Aorta (tissue), 5 donors: Measurements from ENCODE around the gene CFAP157. TPM values are rescaled to one million over a fixed set of nuclear protein-coding genes. Genes with fewer than 3 reads are reported as not detected.
A peak's percentile ranks its signal among the peaks of the same experiment; 100 is the strongest.

Source experiments
- ATAC-seq: fragments of 200-7000 bp; cut with Tn5 transposase; one replicate; pipeline ENCODE4 v1.9.1; 2022; ENCODE audit warnings: moderate library complexity; ENCODE audit not compliant: low FRiP score
- DNase-seq, 2 donors: peaks; one replicate each; pipeline ENCODE4 v3.0.0-alpha.2; 2020
- H3K27ac ChIP-seq, 2 donors: one replicate each; pipeline ENCODE4 v1.5.1; 2013; ENCODE audit warnings: low read length in 2 of 2, mild to moderate bottlenecking in 2 of 2, moderate library complexity in 2 of 2, control low read depth in 1 of 2, inconsistent platforms in 1 of 2, low read depth in 1 of 2
- H3K27me3 ChIP-seq, 2 donors: one replicate each; pipeline ENCODE4 v1.6.1; 2013; ENCODE audit warnings: control low read depth in 1 of 2, low read length in 1 of 2, mild to moderate bottlenecking in 1 of 2, moderate library complexity in 1 of 2; ENCODE audit not compliant: insufficient read depth in 2 of 2, control insufficient read depth in 1 of 2
- H3K36me3 ChIP-seq, 2 donors: one replicate each; pipeline ENCODE4 v1.6.1; 2013; ENCODE audit warnings: control low read depth in 1 of 2, low read length in 1 of 2, mild to moderate bottlenecking in 1 of 2; ENCODE audit not compliant: insufficient read depth in 2 of 2, control insufficient read depth in 1 of 2
- H3K4me1 ChIP-seq, 2 donors: one replicate each; pipeline ENCODE4 v1.6.1; 2013; ENCODE audit warnings: low read length in 2 of 2, control low read depth in 1 of 2, mild to moderate bottlenecking in 1 of 2, moderate library complexity in 1 of 2; ENCODE audit not compliant: insufficient read depth in 2 of 2, control insufficient read depth in 1 of 2
- H3K4me3 ChIP-seq, 2 donors: one replicate each; pipeline ENCODE4 v1.5.1; 2013; ENCODE audit warnings: low read length in 2 of 2, control low read depth in 1 of 2, mild to moderate bottlenecking in 1 of 2
- H3K9me3 ChIP-seq: one replicate; pipeline ENCODE4 v1.6.1; 2013; ENCODE audit warnings: mild to moderate bottlenecking, low read length; ENCODE audit not compliant: control insufficient read depth
- WGBS, 2 donors: extraction: QIAGEN DNeasy Blood & Tissue Kit; methylation state at CpG; one replicate each; pipeline ENCODE4 v1.1.7; 2013; 5-methylcytosine and 5-hydroxymethylcytosine counted together
- intact Hi-C, 2 donors: fragments of 100-400 bp; cut with DNase I; formaldehyde crosslinking; loops; one replicate each; pipeline versions ENCODE4 v1.14.2 to v1.15.0; 2022
- polyA plus RNA-seq, 2 donors: library from polyadenylated mRNA; stranded (reverse); fragments of 200-250 nt; gene quantifications; one replicate each; pipeline ENCODE4 v1.2.3, GENCODE V29; 2013
- total RNA-seq, 2 donors: library from RNA; stranded (reverse); fragmentation: NEBNext Ultra II Directional; extraction: Animal tissue kit (Norgen Biotek cat#: 25700); gene quantifications; one replicate each; pipeline ENCODE4 v1.2.1, GENCODE V29; 2021
- donor health status: healthy with polysubstance abuse.
- donor health status: Bipolar disorder and iron deficiency.
- donor health status: DM: no; HTN: no; CAD: no.
- donor health status: DM: no; HTN: no; CAD: no.
- donor health status: DM: yes; HTN: yes; CAD: no.

Gene CFAP157
- total and polyA plus RNA-seq, 4 donors, result 0.16 to 0.69 (median 0.60) TPM; not detected in 1

DNA sequence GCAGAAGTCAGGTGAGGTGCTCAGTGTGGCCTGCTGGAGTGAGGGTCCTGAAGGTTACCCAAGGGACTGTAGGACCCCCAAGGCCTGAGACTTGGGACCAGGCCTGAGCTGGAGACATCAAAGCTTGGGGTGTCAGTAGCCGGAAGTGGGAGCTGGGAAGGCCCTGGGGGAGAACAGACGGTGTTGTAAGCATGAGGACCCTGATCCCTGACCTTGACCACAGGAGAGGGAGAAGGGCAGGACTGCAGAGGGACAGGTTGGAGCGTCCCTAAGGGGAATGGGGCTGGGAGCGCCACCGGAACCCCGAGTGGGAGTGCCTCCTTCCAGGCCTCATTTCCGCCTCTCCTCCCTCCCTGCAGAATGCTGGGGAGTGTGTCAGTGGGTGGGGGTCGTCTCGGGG, 9.6 kb downstream of the CFAP157 start:
- H3K27ac ChIP-seq, result peak overlapping the region in 1 of 2 donors; percentile 49
- H3K4me3 ChIP-seq, result no peak overlapping the region
- no peaks in the 10 kb centered on the region for H3K36me3 ChIP-seq
- H3K27me3 ChIP-seq, result no peaks in the 10 kb centered on the region
- no peaks in the 10 kb centered on the region for H3K4me1 ChIP-seq
- DNase-seq (no peak), ATAC-seq (no peak)
- 87 to 91% methylated on average over 7 to 9 of the region's 9 CpGs for WGBS, 2 donors
- no peaks in the 10 kb centered on the region for H3K9me3 ChIP-seq
- intact Hi-C loops, result loop anchor here in 1 of 2 donors (5.0 kb wide), 1 partner anchor 104 kb away; the partner anchor contains the start of gene STXBP1

- DNase-seq (no peak), ATAC-seq (no peak)
- Histone ChIP-seq H3K4me1 (no peaks in the 10 kb centered on the region), H3K9me3 (no peaks in the 10 kb centered on the region), H3K27ac (no peak overlapping the region), H3K4me3 (no peak overlapping the region), H3K27me3 (no peaks in the 10 kb centered on the region), H3K36me3 (no peaks in the 10 kb centered on the region)
- WGBS, 2 donors, result 64 to 65% methylated on average over 5 of the region's 5 CpGs
- intact Hi-C loops, result loop anchor here in 1 of 2 donors (5.0 kb wide), 1 partner anchor 105 kb away; the partner anchor contains the start of gene STXBP1
Measured at GRCh38 chr9:127717766-127718165, 11.0 kb downstream of the CFAP157 start.

DNA sequence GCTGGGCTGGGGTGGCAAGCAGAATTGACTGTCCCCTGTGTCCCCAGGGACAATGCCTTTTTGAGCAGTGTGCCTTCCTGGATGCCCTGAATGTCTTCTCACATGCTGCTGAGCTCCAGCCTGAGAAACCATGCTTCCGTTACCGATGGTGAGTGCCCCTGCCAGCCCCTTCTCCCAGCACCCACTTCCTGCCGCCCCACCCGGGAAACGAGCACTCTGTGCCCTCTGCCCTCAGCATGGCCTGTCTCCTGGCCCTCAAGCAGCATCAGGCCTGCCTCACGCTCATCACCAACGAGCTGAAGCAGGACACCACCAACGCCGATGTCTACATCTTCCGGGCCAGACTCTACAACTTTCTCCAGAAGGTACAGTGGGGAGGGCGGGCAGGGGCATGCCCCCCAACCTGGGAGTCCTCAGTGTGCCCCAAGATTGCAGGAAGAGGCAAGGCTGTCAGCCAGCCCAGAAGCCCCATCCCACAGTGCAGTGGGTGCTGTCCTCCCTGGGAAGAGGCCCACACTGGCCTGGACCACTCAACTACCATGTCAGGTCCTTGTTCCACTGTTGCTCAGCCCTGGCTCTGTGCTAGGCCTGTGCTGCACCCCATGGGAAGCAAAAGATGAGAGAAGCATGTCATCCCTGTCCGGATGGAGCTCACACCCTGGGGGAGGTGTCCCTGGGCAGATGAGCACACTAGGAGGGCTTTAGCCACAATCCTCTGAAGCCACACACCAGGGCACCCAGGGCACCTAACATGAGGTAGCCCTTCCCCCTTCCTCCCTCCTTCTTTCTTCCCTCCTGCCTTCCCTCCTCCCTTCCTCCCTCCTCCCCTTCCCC, 13.5 kb downstream of the CFAP157 start:
- H3K4me1 ChIP-seq, result no peaks in the 10 kb centered on the region
- intact Hi-C loops, result loop anchor here in 1 of 2 donors (10.0 kb wide), 1 partner anchor 215 kb away; no protein-coding TSS in a partner anchor
- WGBS, 2 donors, result 86 to 87% methylated on average over 12 of the region's 12 CpGs

DNA sequence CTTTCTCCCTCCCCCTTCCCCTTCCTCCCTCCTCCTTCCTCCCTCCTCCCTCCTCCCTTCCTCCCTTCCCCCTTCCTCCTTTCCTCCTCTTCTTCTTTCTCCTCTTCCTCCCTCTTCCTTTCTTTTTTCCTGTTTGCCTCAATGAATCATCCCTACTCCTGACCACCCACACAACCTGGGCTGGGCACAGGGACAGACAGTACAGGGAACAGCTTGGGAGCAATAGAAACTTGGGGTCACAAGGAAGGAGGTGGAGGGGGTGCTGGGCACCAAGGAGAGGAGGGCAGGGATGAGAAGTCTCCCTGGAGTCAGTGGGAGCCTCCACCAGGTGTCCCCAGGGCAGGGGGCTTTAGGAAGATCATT, 14.1 kb downstream of the CFAP157 start:
- Histone ChIP-seq H3K4me1 (no peaks in the 10 kb centered on the region), H3K9me3 (no peaks in the 10 kb centered on the region), H3K36me3 (no peaks in the 10 kb centered on the region), H3K4me3 (no peak overlapping the region), H3K27ac (no peak overlapping the region), H3K27me3 (no peaks in the 10 kb centered on the region)
- ATAC-seq (no peak), DNase-seq (no peak)
- intact Hi-C loops, result loop anchor here in 1 of 2 donors (10.0 kb wide), 1 partner anchor 216 kb away; no protein-coding TSS in a partner anchor

More for the DNA sequence above, 13.5 kb downstream of the CFAP157 start:
- Histone ChIP-seq H3K9me3 (no peaks in the 10 kb centered on the region), H3K27me3 (no peaks in the 10 kb centered on the region), H3K27ac (no peak overlapping the region), H3K36me3 (no peaks in the 10 kb centered on the region), H3K4me3 (no peak overlapping the region)
- DNase-seq, result no peak
- ATAC-seq, result no peak

GRCh38 chr9:127721391-127721821, 14.6 kb downstream of the CFAP157 start:
- intact Hi-C loops, result loop anchor here in 1 of 2 donors (10.0 kb wide), 1 partner anchor 217 kb away; no protein-coding TSS in a partner anchor
- Histone ChIP-seq H3K27me3 (no peaks in the 10 kb centered on the region), H3K4me3 (no peak overlapping the region), H3K36me3 (no peaks in the 10 kb centered on the region), H3K4me1 (no peaks in the 10 kb centered on the region), H3K27ac (no peak overlapping the region), H3K9me3 (no peaks in the 10 kb centered on the region)
- DNase-seq (no peak), ATAC-seq (no peak)
- 69 to 76% methylated on average over 11 of the region's 11 CpGs for WGBS, 2 donors

DNA sequence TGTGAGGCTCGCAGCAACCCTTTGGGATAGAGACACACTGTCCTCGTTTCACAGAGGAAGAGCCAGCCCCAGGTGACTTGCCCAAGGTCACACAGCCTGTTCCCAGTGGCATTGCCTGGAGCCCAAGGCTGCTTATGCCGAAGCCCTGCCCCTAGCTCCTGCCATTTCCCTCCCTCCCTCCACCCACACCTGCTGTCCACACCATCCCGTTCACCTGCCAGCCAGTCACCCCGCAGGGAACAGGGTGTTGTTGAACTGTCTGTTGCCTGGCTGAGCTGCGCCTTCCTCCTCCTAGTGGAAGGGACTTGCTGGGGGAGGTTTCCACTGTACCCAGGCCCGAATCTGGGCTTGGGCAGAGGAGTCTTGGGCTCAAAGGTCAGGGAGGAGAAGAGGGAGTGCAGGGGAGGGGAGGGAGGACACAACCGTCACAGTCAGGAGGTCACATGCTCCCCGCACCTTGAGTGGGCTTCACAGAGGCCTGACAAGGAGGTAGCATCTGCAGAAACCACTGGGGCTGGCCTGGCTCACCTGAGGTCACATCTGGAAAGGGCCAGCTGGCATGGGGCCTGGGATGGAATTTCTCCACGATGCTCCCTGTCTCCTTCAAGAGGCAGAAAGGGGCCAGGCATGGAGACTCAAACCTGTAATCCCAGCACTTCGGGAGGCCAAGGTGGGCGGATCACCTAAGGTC, 15.4 kb downstream of the CFAP157 start:
- no peak for DNase-seq
- ATAC-seq, result no peak
- no peaks in the 10 kb centered on the region for H3K9me3 ChIP-seq
- intact Hi-C loops, result loop anchor here in 1 of 2 donors (10.0 kb wide), 1 partner anchor 217 kb away; no protein-coding TSS in a partner anchor
- no peaks in the 10 kb centered on the region for H3K36me3 ChIP-seq
- no peak overlapping the region for H3K4me3 ChIP-seq
- H3K27me3 ChIP-seq, result no peaks in the 10 kb centered on the region
- H3K27ac ChIP-seq, result no peak overlapping the region
- no peaks in the 10 kb centered on the region for H3K4me1 ChIP-seq
- WGBS, 2 donors, result 78 to 85% methylated on average over 12 of the region's 12 CpGs

DNA sequence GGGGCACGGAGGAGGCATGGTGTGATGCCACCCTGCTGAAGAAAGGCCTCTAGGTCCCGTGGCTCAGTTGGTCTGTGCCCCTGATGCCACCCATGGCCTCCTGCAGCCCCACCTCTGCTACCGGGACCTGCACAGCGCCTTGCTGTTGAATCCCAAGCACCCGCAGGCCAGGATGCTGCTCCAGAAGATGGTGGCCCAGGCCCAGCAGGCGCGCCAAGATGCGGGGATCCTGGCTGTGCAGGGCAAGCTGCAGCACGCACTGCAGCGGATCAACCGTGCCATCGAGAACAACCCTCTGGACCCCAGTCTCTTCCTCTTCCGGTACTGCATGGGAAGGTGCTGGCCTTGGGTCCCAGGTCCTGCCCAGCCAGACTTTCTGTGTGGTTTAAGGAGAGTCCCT, 16.2 kb downstream of the CFAP157 start:
- no peaks in the 10 kb centered on the region for H3K27me3 ChIP-seq
- ATAC-seq (no peak), DNase-seq (no peak)
- intact Hi-C loops, result loop anchor here in 1 of 2 donors (10.0 kb wide), 1 partner anchor 218 kb away; no protein-coding TSS in a partner anchor
- no peaks in the 10 kb centered on the region for H3K9me3 ChIP-seq
- H3K36me3 ChIP-seq, result no peaks in the 10 kb centered on the region
- no peak overlapping the region for H3K4me3 ChIP-seq
- WGBS, 2 donors, result 94 to 95% methylated on average over 13 of the region's 13 CpGs
- H3K27ac ChIP-seq, result no peak overlapping the region
- no peaks in the 10 kb centered on the region for H3K4me1 ChIP-seq

- H3K4me1 ChIP-seq, result no peaks in the 10 kb centered on the region
- no peaks in the 10 kb centered on the region for H3K9me3 ChIP-seq
- H3K27ac ChIP-seq, result no peak overlapping the region
- DNase-seq (no peak), ATAC-seq (no peak)
- intact Hi-C loops, result loop anchor here in 1 of 2 donors (10.0 kb wide), 1 partner anchor 219 kb away; no protein-coding TSS in a partner anchor
- 10 to 27% methylated on average over 5 of the region's 5 CpGs for WGBS, 2 donors
- H3K4me3 ChIP-seq, result no peak overlapping the region
- H3K27me3 ChIP-seq, result no peaks in the 10 kb centered on the region
- no peaks in the 10 kb centered on the region for H3K36me3 ChIP-seq
Measured at GRCh38 chr9:127723444-127723843, 16.7 kb downstream of the CFAP157 start.
